GM19468 (cell line): ENCODE results near the gene LGALS1.
"Not testable (repeated sequence)": the region's sequence is repeated elsewhere in the genome, so short reads cannot be mapped to it uniquely, and the experiment has no call there.

ENCODE experiments used
- ATAC-seq: cut with Tn5 transposase; IDR thresholded peaks from one replicate; pipeline ENCODE4 v1.9.1; 2021; ENCODE audit warnings: mild to moderate bottlenecking, moderate library complexity, moderate number of reproducible peaks; ENCODE audit not compliant: unreplicated experiment; ENCODE audit errors: extremely low read depth

Gene LGALS1

GRCh38 chr22:37681001-37681424 lies 5.6 kb downstream of the LGALS1 start:
- ATAC-seq = no peak

- no peak for ATAC-seq
Observed at GRCh38 chr22:37681556-37682049, 6.2 kb downstream of the LGALS1 start.

GRCh38 chr22:37684803-37685615 lies 9.6 kb downstream of the LGALS1 start:
- no peak for ATAC-seq

- no peak for ATAC-seq
Observed at GRCh38 chr22:37686002-37686982, 10.9 kb downstream of the LGALS1 start, which contains the start of gene NOL12. Gene NOL12 (plus strand): TSS chr22:37686343. CDS start chr22:37686393, 50 bp downstream.

- ATAC-seq = no peak
Observed at GRCh38 chr22:37690407-37690806, 15.0 kb downstream of the LGALS1 start.

GRCh38 chr22:37690901-37691504 lies 15.6 kb downstream of the LGALS1 start:
- no peak for ATAC-seq

GRCh38 chr22:37692627-37693285 lies 17.3 kb downstream of the LGALS1 start:
- ATAC-seq = no peak

- ATAC-seq = not testable (repeated sequence)
Observed at GRCh38 chr22:37694131-37694530, 18.7 kb downstream of the LGALS1 start.

- ATAC-seq = not testable (repeated sequence)
Observed at GRCh38 chr22:37696260-37696656, 20.8 kb downstream of the LGALS1 start.

GRCh38 chr22:37696657-37697537 lies 21.5 kb downstream of the LGALS1 start, which contains the start of gene TRIOBP:
Gene TRIOBP (plus strand): TSS chr22:37697048. CDS start chr22:37701366, 4,318 bp downstream.
- peak; percentile 80 for ATAC-seq

GRCh38 chr22:37697538-37697835 lies 22.1 kb downstream of the LGALS1 start:
- ATAC-seq = no peak

- ATAC-seq = no peak
Observed at GRCh38 chr22:37701141-37701786, 25.8 kb downstream of the LGALS1 start.

- no peak for ATAC-seq
Observed at GRCh38 chr22:37703906-37704305, 28.5 kb downstream of the LGALS1 start.

- ATAC-seq = no peak
Observed at GRCh38 chr22:37704645-37705044, 29.2 kb downstream of the LGALS1 start.

- ATAC-seq = no peak
Observed at GRCh38 chr22:37705205-37705604, 29.8 kb downstream of the LGALS1 start.

- ATAC-seq = no peak
Observed at GRCh38 chr22:37708580-37709444, 33.4 kb downstream of the LGALS1 start.

- ATAC-seq = no peak
Observed at GRCh38 chr22:37709445-37709765, 34.0 kb downstream of the LGALS1 start.

GRCh38 chr22:37710675-37711074 lies 35.2 kb downstream of the LGALS1 start:
- no peak for ATAC-seq
